ENCODE data around the gene PHLDA1. TPM values are rescaled to one million over a fixed set of nuclear protein-coding genes. Genes with fewer than 3 reads are reported as not detected.

PHLDA1 gene
- total and polyA plus RNA-seq, 12 donors = 1.5 to 43.5 (median 19.4) TPM

DNA sequence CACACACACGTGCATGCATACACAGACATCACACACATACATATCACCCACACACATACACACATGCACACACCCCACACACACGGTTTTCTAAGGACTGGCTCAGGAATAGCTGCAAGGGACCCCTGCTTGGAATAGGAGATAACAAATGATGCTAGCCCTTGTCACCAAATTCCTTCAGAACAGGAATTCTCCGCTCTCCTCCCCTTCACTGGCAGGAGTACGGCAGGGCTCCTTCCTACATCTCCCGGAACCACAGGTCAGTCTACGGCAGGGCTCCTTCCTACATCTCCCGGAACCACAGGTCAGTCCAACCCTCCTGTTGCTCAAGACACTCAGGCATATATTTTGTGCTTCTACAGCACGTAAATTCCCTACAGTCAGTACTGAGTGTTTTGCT is 23.9 kb downstream of the PHLDA1 start:
- H3K27me3 ChIP-seq = no peaks in the 10 kb centered on the region
- WGBS, 2 donors = 86 to 88% methylated on average over 8 of the region's 8 CpGs
- intact Hi-C loops (cut with DNase I) = no loop called here
- TF ChIP-seq, protein P1, sequence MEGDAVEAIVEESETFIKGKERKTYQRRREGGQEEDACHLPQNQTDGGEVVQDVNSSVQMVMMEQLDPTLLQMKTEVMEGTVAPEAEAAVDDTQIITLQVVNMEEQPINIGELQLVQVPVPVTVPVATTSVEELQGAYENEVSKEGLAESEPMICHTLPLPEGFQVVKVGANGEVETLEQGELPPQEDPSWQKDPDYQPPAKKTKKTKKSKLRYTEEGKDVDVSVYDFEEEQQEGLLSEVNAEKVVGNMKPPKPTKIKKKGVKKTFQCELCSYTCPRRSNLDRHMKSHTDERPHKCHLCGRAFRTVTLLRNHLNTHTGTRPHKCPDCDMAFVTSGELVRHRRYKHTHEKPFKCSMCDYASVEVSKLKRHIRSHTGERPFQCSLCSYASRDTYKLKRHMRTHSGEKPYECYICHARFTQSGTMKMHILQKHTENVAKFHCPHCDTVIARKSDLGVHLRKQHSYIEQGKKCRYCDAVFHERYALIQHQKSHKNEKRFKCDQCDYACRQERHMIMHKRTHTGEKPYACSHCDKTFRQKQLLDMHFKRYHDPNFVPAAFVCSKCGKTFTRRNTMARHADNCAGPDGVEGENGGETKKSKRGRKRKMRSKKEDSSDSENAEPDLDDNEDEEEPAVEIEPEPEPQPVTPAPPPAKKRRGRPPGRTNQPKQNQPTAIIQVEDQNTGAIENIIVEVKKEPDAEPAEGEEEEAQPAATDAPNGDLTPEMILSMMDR (IDR thresholded peaks at IDR 0.05) = no peak
- ATAC-seq = no peak
- H3K9me3 ChIP-seq = peaks cover 0 to 3% (median 0%) of the 10 kb centered on the region in 11 donors
- no peaks in the 10 kb centered on the region for H3K36me3 ChIP-seq
- DNase-seq = no peak
- H3K4me3 ChIP-seq = no peak overlapping the region
- no peaks in the 10 kb centered on the region for H3K4me1 ChIP-seq
- H3K27ac ChIP-seq = no peak overlapping the region

DNA sequence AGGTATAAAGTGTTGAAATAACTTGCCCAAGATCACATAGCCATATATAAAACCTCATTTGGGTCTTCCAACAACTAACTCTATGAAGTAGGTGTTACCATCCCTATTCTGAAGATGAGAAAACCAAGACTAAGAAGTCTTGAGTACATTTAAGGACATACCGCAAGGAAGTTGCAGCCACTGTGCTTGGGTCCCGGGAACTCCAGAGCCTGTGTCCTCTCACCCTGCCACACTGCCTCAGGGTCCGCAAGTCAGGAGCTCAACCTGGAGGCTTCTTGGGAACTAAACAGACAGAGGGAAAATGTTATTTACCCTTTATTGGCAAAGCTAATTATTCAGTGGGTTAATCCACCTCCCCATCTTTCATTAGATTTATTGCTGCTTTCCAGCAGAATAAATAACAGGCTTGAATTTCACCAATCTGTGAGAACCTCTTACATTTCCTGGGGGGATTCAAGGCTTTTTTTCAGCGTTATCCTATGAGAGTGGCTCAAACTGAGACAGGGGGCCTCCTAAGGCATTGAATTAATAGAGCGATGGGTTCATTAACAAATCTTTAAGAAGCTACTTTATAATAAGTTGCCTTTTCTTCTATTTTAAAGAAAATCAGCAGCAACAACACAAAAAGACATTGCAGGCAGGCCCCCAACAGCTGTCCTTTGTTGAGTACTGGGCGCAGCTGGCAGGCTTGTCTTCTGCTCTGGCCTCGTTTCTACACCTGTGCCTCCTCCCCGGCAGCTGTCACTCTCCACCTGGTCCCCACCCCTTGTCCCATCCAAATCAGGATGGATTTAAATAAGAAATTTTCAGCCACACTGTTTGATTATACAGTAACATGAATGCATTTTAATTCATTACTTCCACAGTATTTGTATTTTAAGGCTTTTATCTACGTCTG is 25.3 kb downstream of the PHLDA1 start:
- ATAC-seq (no peak), DNase-seq (no peak)
- WGBS, 2 donors = 92 to 94% methylated on average over 9 of the region's 9 CpGs
- Histone ChIP-seq H3K36me3 (no peaks in the 10 kb centered on the region), H3K4me1 (no peaks in the 10 kb centered on the region), H3K27me3 (no peaks in the 10 kb centered on the region), H3K9me3 (peaks cover 0 to 3% (median 0%) of the 10 kb centered on the region in 11 donors), H3K27ac (no peak overlapping the region), H3K4me3 (no peak overlapping the region)
- intact Hi-C loops (cut with DNase I) = no loop called here
- TF ChIP-seq, protein P1 (IDR thresholded peaks at IDR 0.05) = no peak

DNA sequence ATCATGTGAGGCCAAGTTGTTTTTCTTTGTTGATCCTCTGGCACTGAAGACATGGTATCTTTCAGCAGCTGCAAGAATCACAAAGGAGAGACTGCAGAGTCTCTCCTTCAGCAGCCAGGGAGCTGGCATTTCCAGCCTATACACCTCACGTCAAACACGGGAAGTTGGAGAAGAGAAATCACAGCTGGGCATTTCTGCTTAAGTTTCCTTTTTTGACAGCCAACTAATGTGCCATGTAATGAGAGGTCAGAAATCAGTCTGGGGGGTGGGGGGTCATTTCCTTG is 28.3 kb downstream of the PHLDA1 start:
- TF ChIP-seq, protein P1 (IDR thresholded peaks at IDR 0.05) = no peak
- 51 to 56% methylated on average over 2 of the region's 2 CpGs for WGBS, 2 donors
- DNase-seq = no peak
- intact Hi-C loops (cut with DNase I) = no loop called here
- no peak overlapping the region for H3K27ac ChIP-seq
- H3K4me3 ChIP-seq = no peak overlapping the region
- H3K36me3 ChIP-seq = no peaks in the 10 kb centered on the region
- H3K27me3 ChIP-seq = no peaks in the 10 kb centered on the region
- H3K4me1 ChIP-seq = no peaks in the 10 kb centered on the region
- ATAC-seq = no peak
- H3K9me3 ChIP-seq = peaks cover 0 to 3% (median 0%) of the 10 kb centered on the region in 11 donors

DNA sequence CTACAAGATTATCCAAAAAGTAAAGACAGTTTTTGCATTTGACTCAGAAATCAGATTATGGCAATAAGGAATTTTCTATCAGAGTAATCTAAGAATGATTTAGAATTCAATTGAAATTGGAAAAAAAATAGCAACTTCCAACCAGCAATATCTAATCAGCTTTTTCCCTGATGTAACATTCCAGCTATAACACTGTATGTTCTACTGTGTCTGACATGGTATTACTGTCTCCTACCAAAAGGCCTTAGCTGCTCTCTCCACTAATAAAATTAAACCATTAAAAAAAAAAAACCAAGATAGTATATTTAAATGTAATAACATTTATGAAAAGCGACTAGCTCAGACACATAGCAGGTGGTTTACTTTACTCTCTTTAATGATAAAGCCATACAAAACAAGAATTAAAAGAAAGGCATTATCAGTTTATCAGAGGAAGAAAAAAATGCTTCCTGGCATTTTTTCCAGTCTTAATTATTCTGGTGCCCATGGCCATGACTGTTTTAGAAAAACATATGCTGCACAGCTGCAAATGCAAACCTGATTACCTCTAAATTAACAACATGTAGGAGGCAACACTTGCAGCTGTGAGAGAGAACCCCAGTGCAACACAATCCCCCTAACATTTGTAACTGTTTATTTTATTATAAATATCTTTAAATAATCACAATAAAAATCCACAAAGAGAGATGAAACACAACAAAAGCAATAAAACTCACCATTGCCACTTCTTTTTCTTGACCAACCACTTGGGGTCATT is 28.8 kb downstream of the PHLDA1 start:
- H3K4me1 ChIP-seq = peaks cover 0 to 3% (median 0%) of the 10 kb centered on the region in 9 donors
- ATAC-seq = no peak
- peaks cover 0 to 3% (median 0%) of the 10 kb centered on the region in 11 donors for H3K9me3 ChIP-seq
- H3K4me3 ChIP-seq = no peak overlapping the region
- 64 to 82% methylated on average over 1 of the region's 1 CpG for WGBS, 2 donors
- TF ChIP-seq, protein P1 (IDR thresholded peaks at IDR 0.05) = no peak
- H3K27ac ChIP-seq = no peak overlapping the region
- no peaks in the 10 kb centered on the region for H3K27me3 ChIP-seq
- intact Hi-C loops (cut with DNase I) = no loop called here
- DNase-seq = no peak
- no peaks in the 10 kb centered on the region for H3K36me3 ChIP-seq
